Activated CD8-positive, alpha-beta memory T cell treated with anti-CD3 and anti-CD28 coated beads, Interleukin-2, amount 50 U/mL, for 1 hour (primary cell): ENCODE measurements around the gene ISCU.
A peak's percentile ranks its signal among the peaks of the same experiment; 100 is the strongest.

Source experiments
- DNase-seq: peaks from one replicate; pipeline ENCODE4 v3.0.0-alpha.2; 2020; ENCODE audit errors: extremely low read depth

The ISCU gene

DNA sequence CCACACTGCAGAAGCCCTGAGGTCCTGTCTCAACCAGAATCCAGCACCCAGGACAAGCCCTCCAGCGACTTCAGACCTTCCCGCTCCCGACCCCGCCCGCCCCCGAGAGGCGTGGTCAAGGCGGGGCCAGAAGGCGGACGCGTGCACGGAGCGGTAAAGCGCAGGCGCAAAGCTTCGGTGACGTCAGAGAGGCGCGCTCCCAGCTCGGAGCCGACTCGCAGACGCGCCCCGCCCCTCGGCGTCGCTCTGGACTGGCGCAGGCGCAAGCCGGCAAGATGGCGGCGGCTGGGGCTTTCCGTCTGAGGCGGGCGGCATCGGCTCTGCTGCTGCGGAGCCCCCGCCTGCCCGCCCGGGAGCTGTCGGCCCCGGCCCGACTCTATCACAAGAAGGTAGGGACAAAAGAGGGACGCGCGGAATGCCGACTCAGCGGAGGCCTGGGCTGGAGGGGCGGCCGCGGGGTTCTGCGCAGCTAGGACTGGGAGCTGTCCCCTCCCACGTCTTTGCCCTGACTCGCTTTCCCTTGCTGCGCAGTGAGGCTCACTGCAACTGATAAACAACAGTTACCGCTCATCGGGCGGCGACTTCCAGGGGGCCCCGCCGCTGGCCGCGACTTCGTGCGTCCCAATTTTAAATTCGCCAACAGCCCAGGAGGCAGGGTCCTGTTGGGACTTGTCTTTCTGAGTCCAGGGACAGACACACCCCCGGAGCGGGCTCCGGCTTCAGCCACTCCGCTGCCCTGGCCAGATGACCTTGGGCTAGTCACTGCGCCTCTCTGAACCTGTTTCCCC, at the start of gene ISCU:
ISCU (plus strand) TSS at position 249 of the 788 bp plus-strand sequence; CDS start at position 276, 27 bp downstream.
- peak; percentile 92 for DNase-seq

DNA sequence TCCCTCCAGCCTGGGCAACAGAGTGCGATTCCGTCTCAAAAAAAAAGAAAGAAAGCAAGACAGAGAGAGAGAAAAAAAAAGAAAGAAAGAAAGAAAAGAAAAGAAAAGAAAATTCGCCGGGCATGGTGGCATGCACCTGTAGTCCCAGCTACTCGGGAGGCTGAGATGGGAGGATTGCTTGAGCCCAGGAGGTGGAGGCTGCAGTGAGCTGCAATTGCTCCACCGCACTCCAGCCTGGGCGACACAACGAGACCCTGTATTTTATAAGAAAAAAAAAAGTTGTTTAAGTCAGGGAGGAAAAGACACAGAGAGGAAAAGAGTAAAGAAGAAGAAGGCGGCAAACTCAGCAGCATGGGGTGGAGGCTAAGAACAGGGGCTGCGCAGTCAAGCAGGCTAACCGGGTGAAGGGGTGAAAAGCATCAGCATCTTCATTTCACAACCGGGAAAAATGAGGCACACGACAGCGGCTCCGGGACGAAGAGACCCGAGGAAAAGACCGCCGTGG, 47.9 kb upstream of the ISCU start:
- no peak for DNase-seq

DNA sequence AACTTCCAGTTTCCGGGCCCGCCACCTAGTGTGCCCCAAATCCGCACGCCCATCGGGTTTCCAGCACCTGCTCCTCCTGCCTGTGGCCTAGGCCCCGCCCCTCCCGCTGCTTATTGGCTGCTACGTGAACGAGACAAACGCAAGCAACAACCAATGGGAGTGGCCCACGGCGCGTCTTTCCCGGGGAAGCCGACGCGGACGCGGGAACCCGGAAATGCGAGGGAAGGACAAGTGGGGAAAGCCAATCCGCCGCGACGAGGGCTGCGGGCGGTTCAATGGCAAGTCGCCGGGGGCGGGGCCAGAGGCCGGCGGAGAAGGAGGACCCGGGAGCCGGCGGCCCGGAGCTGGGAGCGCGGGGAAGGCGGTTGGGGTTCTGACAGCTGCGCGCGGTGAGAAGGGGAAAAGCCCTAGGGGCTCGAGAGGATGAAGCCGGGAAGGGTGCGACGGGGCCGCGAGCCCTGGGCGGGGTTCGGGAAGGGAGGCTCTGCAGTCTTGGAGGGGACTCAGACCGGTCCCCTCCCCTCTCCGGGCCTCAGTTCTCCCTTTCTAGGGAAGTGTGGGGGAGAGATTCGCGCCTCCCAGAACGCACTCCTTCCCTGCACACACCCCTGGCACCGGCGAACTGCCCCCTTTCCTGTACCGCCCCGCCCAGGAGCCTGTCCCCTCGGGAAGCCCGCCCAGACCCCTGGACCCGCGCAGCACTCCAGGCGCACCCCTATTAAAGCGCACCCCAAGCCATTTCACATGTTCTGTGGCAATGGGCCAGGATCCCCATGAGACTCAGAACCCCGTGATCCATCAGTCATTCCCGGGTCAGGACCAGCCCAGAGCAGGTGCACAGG, 47.2 kb upstream of the ISCU start, which contains the start of gene FICD:
FICD (plus strand) TSS at position 305 of the 842 bp plus-strand sequence. CDS start 1,696 bp downstream, outside the sequence.
- peak; percentile 97 for DNase-seq

DNA sequence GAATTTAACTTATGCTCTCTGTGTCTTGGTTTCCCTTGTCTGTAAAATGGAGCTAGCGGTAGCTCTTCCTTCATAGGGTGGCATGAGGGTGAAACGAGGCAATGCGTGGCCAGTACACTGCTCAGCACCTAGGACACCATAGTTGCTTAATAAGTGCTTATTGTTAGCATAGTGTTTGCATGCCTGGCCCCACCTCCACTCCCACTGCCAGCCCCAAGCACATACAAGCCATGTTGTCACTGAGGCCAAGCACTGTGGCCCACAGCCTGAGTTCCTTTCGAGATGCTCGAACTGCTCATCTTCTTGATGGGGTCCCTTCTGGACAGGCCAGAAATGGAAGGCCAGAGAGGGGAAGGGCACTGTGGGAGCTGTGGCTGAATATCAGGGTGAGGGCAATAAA, 46.5 kb upstream of the ISCU start:
- DNase-seq = no peak

DNA sequence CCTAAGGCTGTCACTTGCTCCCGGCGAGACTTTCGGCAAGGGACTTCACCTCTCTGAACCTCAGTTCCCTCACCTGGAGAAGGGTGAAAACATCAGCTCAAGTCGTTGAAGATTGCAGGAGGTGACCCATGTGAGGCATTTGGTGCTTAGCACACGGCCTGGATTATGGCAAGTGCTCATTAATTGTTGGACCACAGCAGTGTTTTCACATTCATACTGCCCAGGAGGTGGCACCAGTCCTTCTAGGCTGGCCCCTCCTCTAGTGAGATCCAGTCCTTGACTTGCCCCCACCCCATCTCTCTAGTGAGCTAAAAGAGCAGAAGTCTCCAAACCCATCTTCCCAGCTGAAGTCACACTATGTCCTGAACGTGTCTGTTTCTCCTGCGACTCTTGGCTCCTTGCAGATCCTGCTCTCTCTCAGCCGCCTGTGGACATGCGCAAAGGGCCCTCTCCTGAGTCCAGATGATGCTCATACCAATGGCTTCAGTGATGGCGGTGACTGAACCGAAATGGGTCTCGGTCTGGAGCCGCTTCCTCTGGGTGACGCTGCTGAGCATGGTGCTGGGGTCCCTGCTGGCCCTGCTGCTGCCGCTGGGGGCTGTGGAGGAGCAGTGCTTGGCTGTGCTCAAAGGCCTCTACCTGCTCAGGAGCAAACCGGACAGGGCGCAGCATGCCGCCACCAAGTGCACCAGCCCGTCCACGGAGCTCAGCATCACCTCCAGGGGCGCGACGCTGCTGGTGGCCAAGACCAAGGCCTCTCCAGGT, 45.7 kb upstream of the ISCU start:
- DNase-seq = no peak

DNA sequence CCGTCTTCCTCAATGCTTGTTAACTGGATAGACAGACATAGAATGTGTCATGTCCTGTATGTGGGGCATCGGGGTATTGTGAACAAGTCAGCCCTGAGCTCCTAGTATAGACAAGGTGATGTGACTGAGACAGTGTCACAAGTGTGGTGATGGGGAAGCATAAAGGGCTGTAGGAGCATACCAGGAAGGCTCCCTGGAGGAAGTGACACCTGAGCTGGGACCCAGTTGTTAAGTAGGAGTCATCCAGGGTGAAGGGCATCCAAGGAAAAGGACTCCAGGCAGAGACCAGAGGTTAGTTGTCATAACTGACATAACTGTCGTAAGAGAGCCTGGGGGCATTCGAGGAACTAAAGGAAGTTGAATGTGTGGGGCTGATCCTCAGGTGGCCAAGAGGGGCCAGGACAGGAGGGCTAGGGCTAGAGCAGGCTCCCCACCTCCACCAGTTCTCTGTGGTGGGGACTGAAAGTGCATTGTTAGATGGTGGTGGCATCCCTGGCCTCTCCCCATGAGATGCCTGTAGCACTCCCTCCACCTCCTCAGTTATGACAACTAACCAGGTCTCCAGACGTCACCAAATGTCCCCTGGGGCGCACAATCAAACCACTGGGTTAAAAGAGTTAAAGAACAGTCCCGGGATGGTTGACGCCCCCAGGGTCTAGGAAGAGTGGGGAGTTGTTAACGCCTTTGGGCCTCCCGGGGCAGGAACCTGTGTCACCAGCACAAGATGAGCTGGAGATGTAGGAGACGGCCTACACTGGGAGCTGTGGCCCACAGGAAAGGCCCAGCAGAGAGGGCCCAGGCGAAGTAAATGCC, 44.9 kb upstream of the ISCU start:
- DNase-seq = no peak

DNA sequence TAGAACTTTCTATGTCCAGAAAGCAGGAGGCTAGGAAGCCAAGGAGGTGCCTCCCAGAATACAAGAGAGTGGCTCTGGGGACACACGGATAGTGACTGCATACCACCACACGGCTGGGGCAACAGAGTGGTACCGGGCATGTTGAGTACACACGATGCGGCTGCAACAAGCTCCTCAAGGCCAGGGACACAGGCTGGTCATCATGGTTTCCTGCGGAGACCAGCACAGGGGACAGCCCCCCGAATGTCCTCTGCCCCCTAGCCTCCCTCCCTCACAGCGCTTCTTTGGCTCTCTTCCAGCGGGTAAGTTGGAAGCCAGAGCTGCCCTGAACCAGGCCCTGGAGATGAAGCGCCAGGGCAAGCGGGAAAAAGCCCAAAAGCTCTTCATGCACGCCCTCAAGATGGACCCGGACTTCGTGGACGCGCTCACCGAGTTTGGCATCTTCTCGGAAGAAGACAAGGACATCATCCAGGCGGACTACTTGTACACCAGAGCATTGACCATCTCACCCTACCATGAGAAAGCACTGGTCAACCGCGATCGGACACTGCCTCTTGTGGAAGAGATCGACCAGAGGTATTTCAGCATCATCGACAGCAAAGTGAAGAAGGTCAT, 44.2 kb upstream of the ISCU start:
- DNase-seq = no peak

DNA sequence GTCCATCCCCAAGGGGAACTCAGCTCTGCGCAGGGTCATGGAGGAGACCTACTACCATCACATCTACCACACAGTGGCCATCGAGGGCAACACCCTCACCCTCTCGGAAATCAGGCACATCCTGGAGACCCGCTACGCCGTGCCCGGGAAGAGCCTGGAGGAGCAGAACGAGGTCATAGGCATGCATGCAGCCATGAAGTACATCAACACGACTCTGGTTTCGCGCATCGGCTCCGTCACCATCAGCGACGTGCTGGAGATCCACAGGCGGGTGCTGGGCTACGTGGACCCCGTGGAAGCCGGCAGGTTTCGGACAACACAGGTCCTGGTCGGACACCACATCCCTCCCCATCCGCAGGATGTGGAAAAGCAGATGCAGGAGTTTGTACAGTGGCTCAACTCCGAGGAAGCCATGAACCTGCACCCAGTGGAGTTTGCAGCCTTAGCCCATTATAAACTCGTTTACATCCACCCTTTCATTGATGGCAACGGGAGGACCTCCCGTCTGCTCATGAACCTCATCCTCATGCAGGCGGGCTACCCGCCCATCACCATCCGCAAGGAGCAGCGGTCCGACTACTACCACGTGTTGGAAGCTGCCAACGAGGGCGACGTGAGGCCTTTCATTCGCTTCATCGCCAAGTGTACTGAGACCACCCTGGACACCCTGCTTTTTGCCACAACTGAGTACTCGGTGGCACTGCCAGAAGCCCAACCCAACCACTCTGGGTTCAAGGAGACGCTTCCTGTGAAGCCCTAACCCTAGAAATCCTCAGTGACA, 43.5 kb upstream of the ISCU start:
- no peak for DNase-seq

DNA sequence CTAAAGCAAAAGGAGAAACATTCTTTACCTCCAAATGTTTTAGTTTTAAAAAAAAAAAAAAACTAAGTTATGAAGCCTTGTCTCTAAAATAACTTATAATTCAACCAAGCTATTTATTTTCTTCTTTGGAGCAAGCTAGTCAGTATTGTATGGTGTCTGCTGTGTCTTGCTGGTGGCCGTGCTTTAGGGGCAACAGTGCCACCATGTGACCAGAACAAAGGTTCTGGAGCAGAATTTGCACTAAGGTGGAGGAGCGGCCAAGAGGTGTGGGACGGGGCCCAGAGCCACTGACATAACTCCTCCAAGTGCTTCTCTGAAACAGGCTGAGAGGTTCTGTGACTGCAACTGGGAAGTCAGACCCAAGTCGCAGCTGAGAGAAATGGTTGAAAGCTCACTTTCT, 42.8 kb upstream of the ISCU start:
- no peak for DNase-seq

DNA sequence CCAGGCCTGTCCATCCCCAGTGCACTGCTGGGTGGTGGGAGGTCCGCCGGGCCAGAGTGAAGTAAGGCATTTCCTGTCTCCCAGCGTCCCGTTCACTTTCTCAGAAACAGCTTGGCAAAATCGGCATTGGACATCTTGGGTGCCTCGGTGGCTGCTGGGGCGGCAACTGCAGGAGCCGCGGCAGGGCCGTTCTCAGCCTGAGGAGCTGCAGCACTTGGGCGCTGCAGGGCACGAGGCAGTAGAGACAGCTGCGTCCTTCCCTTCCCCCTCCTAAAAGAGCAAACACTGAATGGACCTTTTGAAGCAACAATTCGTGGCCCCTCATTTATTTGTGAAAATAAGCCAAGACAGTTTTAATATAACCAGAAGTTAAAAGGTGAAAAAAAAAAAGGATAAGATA, 39.0 kb upstream of the ISCU start:
- no peak for DNase-seq

DNA sequence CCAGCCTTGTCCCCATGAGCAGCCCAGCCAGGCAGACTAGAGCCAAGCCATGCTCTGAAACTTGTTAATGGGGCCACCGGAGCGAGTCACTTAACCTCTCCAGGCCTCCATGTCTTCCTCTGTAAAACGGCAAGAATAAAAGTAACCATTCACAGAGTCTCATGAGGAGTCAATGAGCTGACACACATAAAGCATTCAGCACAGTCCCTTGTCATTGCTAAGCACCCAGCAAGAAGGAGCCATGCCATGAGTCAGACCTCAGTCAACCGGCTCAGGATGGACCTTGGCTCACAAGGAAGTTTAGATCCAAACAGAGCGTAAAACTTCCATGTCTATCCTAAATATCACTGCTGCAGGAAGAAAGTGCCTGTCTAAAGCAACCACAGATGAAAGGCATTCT, 36.7 kb upstream of the ISCU start:
- DNase-seq = no peak

DNA sequence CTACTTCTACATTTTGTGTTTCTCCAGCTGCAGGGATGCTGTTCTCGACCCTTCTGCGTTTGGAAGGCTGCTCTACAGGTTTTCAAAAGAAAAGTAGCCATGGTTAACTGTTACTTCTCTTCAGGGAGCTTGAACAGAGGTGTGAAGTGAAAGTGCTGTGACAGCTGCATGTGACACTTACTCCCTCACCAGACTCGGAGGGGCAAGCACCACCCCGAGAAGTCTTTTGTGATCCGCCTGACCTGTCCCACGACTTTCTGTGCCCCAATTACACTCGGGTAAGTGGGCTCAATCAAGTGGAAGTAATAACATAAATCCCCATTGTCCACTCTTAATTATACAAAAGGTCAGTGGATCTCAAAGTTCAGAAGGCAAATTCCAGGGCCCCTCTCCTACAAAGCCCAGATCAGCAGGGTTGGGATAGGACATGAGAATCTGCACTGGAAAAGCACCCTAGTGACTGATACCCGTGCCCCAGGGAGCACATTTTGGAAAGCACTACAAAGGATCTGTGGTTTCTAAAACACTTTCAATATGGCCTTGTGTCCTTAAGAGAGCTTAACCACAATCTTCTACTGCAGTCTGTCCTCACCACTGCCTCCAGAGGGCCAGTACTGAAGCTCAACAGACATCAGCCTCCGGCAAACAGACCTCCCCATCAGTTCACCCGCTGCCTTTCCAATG, 35.8 kb upstream of the ISCU start:
- DNase-seq = no peak

DNA sequence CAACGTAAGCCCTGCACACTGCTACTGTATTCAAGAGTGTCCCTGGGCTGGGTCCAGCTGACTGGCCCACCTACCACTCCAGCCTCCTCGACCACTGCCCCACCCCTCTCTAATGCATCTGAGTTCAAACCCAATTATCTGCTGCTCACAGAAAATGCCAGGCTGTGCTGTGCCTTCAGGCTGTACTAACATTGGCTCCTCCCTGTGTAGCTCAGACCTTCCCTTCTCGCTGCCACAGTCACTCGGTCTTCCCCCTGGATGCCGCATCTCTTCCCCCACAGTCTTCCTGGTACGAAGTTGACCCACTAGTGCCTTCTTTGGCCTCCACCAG, 35.3 kb upstream of the ISCU start:
- no peak for DNase-seq

DNA sequence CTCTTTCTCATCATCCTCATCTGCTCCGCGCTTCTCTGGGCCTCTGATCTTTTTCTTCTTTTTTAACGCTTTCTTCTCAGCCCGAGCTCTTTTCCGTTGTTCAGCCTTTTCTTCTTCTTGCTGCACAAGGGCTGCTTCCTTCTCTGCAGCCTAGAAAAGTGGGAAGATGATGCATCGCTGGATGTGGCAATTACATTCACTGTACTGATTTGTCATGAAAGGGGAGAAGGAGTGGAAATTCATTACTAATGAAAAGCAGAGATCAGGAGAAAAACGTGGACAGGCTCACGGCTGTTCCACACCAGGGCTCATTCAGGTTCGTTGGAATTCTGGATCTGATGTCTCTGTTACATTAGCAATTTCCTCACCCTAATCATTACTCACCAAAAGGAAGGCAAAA, 32.2 kb upstream of the ISCU start:
- no peak for DNase-seq

DNA sequence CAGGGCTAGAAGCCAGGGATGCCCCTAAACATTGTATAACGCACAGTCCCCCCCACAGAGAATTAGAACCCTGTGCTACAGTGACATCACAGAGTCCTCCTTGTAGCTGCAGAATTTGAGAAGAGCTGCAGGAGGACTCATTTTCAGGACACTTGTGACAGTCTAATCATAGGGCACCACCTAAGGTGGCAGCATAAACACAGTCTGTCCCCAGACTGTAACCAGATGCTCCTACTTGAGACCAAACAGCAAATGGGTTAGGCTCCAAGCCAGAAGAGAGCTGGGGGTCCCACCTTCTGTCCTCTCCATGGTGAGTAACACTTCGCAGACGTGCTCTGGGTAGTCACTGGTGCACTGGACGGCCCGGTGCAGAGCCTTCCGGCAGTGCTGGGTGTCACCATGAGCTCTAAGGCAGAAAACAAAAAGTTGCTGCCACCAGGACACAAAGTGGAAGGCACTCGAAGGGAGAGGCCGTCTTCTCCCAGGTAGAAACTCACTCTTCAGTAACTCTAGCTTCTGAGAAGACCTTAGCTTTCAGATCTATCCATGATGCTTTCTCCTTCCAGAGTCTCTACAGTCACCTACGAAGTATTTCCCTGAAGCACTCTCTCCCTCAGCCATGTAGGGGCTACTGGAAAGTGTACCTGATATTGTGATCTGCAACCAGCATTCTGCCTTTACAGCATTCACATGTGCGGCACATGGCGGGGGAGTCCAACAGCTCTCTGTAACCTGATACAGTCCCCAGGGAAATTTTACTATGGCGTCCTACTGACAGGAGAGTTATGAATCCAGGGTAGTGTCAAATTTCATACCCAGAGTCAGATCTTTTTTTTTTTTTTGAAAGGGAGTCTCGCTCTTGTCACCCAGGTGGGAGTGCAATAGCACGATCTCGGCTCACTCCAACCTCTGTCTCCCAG, 30.2 kb upstream of the ISCU start:
- DNase-seq = no peak

DNA sequence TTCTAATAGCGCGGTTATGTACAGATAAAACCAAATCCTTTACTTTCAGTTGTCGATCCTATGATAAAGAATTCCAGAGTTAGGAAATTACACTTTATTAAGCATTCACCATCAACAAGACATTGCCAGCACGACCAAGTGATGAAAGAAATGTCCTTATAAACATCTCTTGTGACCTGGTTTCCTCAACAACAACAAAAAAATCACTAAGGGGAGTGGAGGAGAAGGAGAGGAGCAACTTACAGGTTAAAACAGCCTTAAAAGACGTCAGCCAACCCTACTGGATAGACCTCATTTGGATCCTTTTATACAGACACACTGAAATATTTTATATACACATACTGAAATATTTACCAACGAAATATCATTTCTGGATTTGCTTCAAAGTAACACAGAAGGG, 24.2 kb upstream of the ISCU start:
- no peak for DNase-seq

DNA sequence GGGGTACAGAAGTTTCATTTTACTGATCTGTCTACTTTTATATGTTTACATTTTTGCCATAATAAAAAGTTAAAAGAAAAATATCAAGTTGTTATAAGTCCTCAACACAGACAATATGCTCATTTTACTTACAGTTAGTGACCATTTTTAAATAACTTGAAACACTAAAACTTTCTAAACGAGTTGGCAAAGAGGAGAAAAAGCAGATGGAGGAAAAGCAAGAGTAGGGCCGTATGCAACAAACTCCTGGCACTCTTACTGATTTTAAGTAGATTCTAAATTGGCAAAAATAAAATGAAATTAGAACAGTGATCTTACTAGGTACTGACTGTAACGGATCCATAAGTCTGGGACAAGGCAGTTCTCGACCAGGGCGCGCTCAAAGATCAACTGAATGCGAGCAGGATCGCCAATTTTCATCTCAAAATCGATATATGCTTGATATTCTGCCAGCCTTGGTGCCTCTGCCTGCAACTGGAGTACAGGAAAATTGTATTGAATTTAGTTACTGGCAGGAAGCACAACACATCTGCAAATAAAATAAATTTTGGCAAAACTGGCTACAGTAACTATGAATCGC, 23.7 kb upstream of the ISCU start:
- DNase-seq = no peak

DNA sequence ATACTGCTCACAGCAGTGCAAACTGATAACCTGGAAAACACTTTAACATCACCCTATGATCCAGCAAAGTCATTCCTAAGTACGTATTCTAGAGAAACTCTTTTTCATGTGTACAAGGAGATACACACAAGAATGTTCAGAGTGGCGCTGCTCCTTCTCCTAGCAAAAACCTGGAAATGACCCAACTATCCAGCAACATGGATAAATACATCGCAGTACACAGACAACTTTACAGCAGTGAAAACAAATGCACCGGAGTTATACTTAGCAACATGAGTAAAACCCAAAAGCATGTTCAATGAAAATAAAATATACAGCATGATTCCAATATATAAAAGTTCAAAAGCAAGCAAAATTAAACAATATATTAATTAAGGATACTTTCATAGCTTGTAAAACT, 20.1 kb upstream of the ISCU start:
- DNase-seq = no peak
